Keratinocyte (primary cell): ENCODE results near the gene PPARGC1A. TPM values are rescaled to one million over a fixed set of nuclear protein-coding genes. Genes with fewer than 3 reads are reported as not detected.

Source experiments
- DNase-seq: peaks from one replicate; pipeline ENCODE4 v3.0.0-alpha.2; 2011; ENCODE audit warnings: low read depth, missing footprints, low spot score
- FAIRE-seq: peaks from 2 replicates; lab custom pipeline; 2011; peaks lifted over from hg19 to GRCh38; lab: Jason Lieb, UNC
- H2AFZ ChIP-seq: 2 replicates; pipeline ENCODE4 v1.6.0; 2012; ENCODE audit warnings: low read length, control low read depth, inconsistent platforms; ENCODE audit not compliant: control insufficient read depth
- H3K27ac ChIP-seq: 2 replicates; pipeline ENCODE4 v1.5.1; 2011; ENCODE audit warnings: low read length; ENCODE audit not compliant: control insufficient read depth, insufficient read depth
- H3K27me3 ChIP-seq: 3 replicates; pipeline ENCODE4 v1.6.0; 2011; ENCODE audit warnings: low read length; ENCODE audit not compliant: control insufficient read depth, insufficient read depth; ENCODE audit errors: extremely low read depth
- H3K36me3 ChIP-seq, 2 experiments: 2 replicates in 1 of 2; 3 replicates in 1 of 2; pipeline ENCODE4 v1.5.1; 2011; ENCODE audit warnings: low read length in 2 of 2, mild to moderate bottlenecking in 1 of 2; ENCODE audit not compliant: control insufficient read depth in 2 of 2, insufficient read depth in 2 of 2; ENCODE audit errors: extremely low read depth in 1 of 2
- H3K4me1 ChIP-seq: 3 replicates; pipeline ENCODE4 v1.5.1; 2011; ENCODE audit warnings: low read length; ENCODE audit not compliant: control insufficient read depth, insufficient read depth; ENCODE audit errors: extremely low read depth
- H3K4me2 ChIP-seq: 3 replicates; pipeline ENCODE4 v1.6.0; 2011; ENCODE audit warnings: low read depth, low read length; ENCODE audit not compliant: control insufficient read depth, insufficient read depth; ENCODE audit errors: extremely low read depth
- H3K4me3 ChIP-seq, 3 experiments: fragments of 200-600 bp in 1 of 3; sonication (generic) in 1 of 3; 2 replicates in 2 of 3; 3 replicates in 1 of 3; pipeline ENCODE4 v1.5.1; 2011 to 2016; ENCODE audit warnings: low read length in 3 of 3, mild to moderate bottlenecking in 3 of 3, control low read depth in 2 of 3, inconsistent platforms in 1 of 3, low read depth in 1 of 3, mixed read lengths in 1 of 3, mixed run types in 1 of 3, moderate library complexity in 1 of 3; ENCODE audit not compliant: control insufficient read depth in 2 of 3, insufficient read depth in 2 of 3; ENCODE audit errors: extremely low read depth in 1 of 3
- H3K79me2 ChIP-seq: 2 replicates; pipeline ENCODE4 v1.6.0; 2012; ENCODE audit warnings: low read length; ENCODE audit not compliant: control insufficient read depth, insufficient read depth
- H3K9ac ChIP-seq: 3 replicates; pipeline ENCODE4 v1.6.0; 2011; ENCODE audit warnings: low read length; ENCODE audit not compliant: control insufficient read depth, insufficient read depth; ENCODE audit errors: extremely low read depth
- H3K9me1 ChIP-seq: 3 replicates; pipeline ENCODE4 v1.6.0; 2011; ENCODE audit warnings: low read length; ENCODE audit not compliant: control insufficient read depth, insufficient read depth; ENCODE audit errors: extremely low read depth
- H3K9me3 ChIP-seq: 2 replicates; pipeline ENCODE4 v1.5.1; 2012; ENCODE audit warnings: low read depth, low read length; ENCODE audit not compliant: control insufficient read depth
- H4K20me1 ChIP-seq: 3 replicates; pipeline ENCODE4 v1.6.0; 2011; ENCODE audit warnings: low read length; ENCODE audit not compliant: control insufficient read depth, insufficient read depth; ENCODE audit errors: extremely low read depth
- CTCF ChIP-seq, 3 experiments: IDR thresholded peaks in 1 of 3; conservative IDR thresholded peaks in 1 of 3; optimal IDR thresholded peaks in 1 of 3; 2 replicates in 2 of 3; 3 replicates in 1 of 3; pipeline versions ENCODE3 to v1.5.1; 2011; ENCODE audit warnings: low read length in 3 of 3, mild to moderate bottlenecking in 3 of 3, moderate library complexity in 2 of 3, control low read depth in 1 of 3, inconsistent platforms in 1 of 3; ENCODE audit not compliant: insufficient read depth in 2 of 3; ENCODE audit errors: extremely low read depth in 1 of 3
- EZH2 ChIP-seq: IDR thresholded peaks from one replicate; pipeline ENCODE4 v1.6.1; 2012; ENCODE audit warnings: inconsistent platforms, mild to moderate bottlenecking, low read length, moderate library complexity
- dilution Hi-C: fragments of 300-500 bp; cut with MboI; formaldehyde crosslinking; loops from one replicate; pipeline ENCODE4 v1.7.0; 2020; ENCODE audit warnings: low sequenced_read_pairs; ENCODE audit not compliant: extremely low pct_ligation_motif_present
- polyA plus RNA-seq, 5 experiments: library from polyadenylated mRNA; depleted of rRNA in 3 of 5; stranded (reverse) in 3 of 5; stranded (forward) in 1 of 5; unstranded in 1 of 5; fragments of >200 nt; gene quantifications; 1 replicate in 1 of 5; 2 replicates in 3 of 5; 3 replicates in 1 of 5; pipeline versions ENCODE4 v1.2.1 to v1.2.3, GENCODE V29; 2011 to 2012; ENCODE audit warnings: missing spikeins in 2 of 5, low read depth in 1 of 5, low replicate concordance in 1 of 5

Gene PPARGC1A
- polyA plus RNA-seq, 1 donor (not counting 4 experiments of a cell fraction or from before 2014, with no cell fraction given), result 0.18 TPM

GRCh38 chr4:23747281-23747735, 142.5 kb downstream of the PPARGC1A start:
- H3K27ac ChIP-seq, result no peak overlapping the region
- no peak for DNase-seq
- no peaks in the 10 kb centered on the region for H3K9me1 ChIP-seq
- no peaks in the 10 kb centered on the region for H3K79me2 ChIP-seq
- no peak overlapping the region for H3K4me3 ChIP-seq
- H3K36me3 ChIP-seq, result no peaks in the 10 kb centered on the region
- H4K20me1 ChIP-seq, result no peaks in the 10 kb centered on the region
- no peak for TF ChIP-seq CTCF (optimal IDR thresholded peaks at IDR 0.05 in 1 of 3, IDR thresholded peaks at IDR 0.05 in 1 of 3, conservative IDR thresholded peaks at IDR 0.05 in 1 of 3; ENCODE audit: extremely low read depth in 1 of 3, insufficient read depth in 2 of 3, low read length in 3 of 3)
- no peaks in the 10 kb centered on the region for H3K4me1 ChIP-seq
- no peaks in the 10 kb centered on the region for H3K27me3 ChIP-seq
- no peak for FAIRE-seq
- H3K9ac ChIP-seq, result no peak overlapping the region
- no peak overlapping the region for H2AFZ ChIP-seq
- H3K4me2 ChIP-seq, result no peak overlapping the region
- dilution Hi-C loops, result no loop called here
- H3K9me3 ChIP-seq, result no peaks in the 10 kb centered on the region

GRCh38 chr4:23746672-23747071, 143.2 kb downstream of the PPARGC1A start:
- Histone ChIP-seq H3K9me1 (no peaks in the 10 kb centered on the region), H3K9ac (no peak overlapping the region), H4K20me1 (no peaks in the 10 kb centered on the region), H3K27ac (no peak overlapping the region), H3K36me3 (no peaks in the 10 kb centered on the region), H3K4me2 (no peak overlapping the region), H3K4me1 (no peaks in the 10 kb centered on the region), H3K79me2 (no peaks in the 10 kb centered on the region), H3K9me3 (no peaks in the 10 kb centered on the region), H3K4me3 (no peak overlapping the region), H3K27me3 (no peaks in the 10 kb centered on the region), H2AFZ (no peak overlapping the region)
- DNase-seq, result no peak
- FAIRE-seq, result no peak
- dilution Hi-C loops, result no loop called here
- TF ChIP-seq CTCF (optimal IDR thresholded peaks at IDR 0.05 in 1 of 3, IDR thresholded peaks at IDR 0.05 in 1 of 3, conservative IDR thresholded peaks at IDR 0.05 in 1 of 3; ENCODE audit: extremely low read depth in 1 of 3, insufficient read depth in 2 of 3, low read length in 3 of 3) (no peak), EZH2 (no peak)
